Activated T-helper 1 cell treated with Interleukin-2 at 50 U/mL for 16 hours (primary cell): ENCODE measurements around the gene WDR17.
"Not testable (repeated sequence)": the region's sequence is repeated elsewhere in the genome, so short reads cannot be mapped to it uniquely, and the experiment has no call there.

Experiments
- DNase-seq: peaks from one replicate; pipeline ENCODE4 v3.0.0-alpha.2; 2020; ENCODE audit warnings: low read depth

WDR17 gene

GRCh38 chr4:176193126-176193525, 127.5 kb downstream of the WDR17 start:
- DNase-seq, result no peak

GRCh38 chr4:176193938-176194337, 128.3 kb downstream of the WDR17 start:
- DNase-seq, result no peak

- DNase-seq, result peak; percentile 88
Observed at GRCh38 chr4:176195184-176195978, 129.7 kb downstream of the WDR17 start, which contains the start of gene SPATA4. Gene SPATA4 (minus strand): TSS chr4:176195585. CDS start chr4:176195562, 23 bp downstream.

- DNase-seq, result no peak
Observed at GRCh38 chr4:176198316-176198903, 132.8 kb downstream of the WDR17 start.

GRCh38 chr4:176205299-176205698, 139.7 kb downstream of the WDR17 start:
- DNase-seq, result no peak

GRCh38 chr4:176207839-176208238, 142.2 kb downstream of the WDR17 start:
- no peak for DNase-seq

- DNase-seq, result no peak
Observed at GRCh38 chr4:176209535-176209934, 143.9 kb downstream of the WDR17 start.

GRCh38 chr4:176210101-176210500, 144.5 kb downstream of the WDR17 start:
- DNase-seq, result no peak

- DNase-seq, result no peak
Observed at GRCh38 chr4:176210579-176211296, 145.1 kb downstream of the WDR17 start.

- not testable (repeated sequence) for DNase-seq
Observed at GRCh38 chr4:176212351-176212750, 146.7 kb downstream of the WDR17 start.

GRCh38 chr4:176217510-176217909, 151.9 kb downstream of the WDR17 start:
- no peak for DNase-seq

GRCh38 chr4:176222149-176222548, 156.5 kb downstream of the WDR17 start:
- DNase-seq, result no peak

GRCh38 chr4:176223561-176223960, 157.9 kb downstream of the WDR17 start:
- no peak for DNase-seq

GRCh38 chr4:176226736-176227135, 161.1 kb downstream of the WDR17 start:
- no peak for DNase-seq

GRCh38 chr4:176229645-176230044, 164.0 kb downstream of the WDR17 start:
- DNase-seq, result no peak
